IPS DF 4.7 (cell line): ENCODE measurements around the gene WNT2B.

Experiments
- DNase-seq: peaks from one replicate; pipeline ENCODE4 v3.0.0-alpha.2; 2013; ENCODE audit warnings: low spot score; ENCODE audit errors: extremely low read depth

Gene WNT2B

DNA sequence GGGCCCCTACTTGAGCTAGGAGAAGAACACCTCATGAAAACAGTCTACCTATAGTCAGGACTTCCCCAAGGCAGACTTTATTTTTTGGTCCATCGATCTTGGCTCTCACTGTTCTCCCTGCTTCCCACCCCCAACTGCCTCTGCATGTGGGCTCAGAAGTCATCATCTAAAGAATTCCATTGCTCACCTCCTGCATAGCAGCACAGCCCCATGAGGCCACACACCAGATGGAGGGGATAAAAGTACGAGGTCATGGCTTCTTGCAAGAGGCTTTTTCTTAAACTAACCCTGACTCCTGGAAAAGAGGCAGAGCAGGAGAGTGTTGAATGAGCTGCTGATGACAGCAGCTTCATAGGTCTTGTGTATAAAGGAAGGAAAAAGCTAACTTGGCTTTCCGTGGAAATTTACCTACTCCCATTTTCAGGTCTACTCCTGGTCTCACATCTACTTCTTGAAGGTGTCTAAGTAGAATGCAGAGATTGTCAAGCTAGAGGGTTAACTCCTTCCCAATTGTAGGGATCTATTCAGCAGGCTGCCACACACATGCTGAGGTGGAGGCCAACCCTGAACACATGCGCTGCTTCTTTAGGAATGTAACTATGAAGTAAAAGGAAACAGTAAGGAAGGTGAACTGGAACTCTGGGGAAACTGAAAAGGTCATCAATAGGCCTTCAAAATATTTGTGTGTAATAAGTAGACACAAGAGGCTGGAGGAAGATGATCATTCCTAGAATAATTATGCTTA, 18.7 kb downstream of the WNT2B start:
- DNase-seq: no peak

DNA sequence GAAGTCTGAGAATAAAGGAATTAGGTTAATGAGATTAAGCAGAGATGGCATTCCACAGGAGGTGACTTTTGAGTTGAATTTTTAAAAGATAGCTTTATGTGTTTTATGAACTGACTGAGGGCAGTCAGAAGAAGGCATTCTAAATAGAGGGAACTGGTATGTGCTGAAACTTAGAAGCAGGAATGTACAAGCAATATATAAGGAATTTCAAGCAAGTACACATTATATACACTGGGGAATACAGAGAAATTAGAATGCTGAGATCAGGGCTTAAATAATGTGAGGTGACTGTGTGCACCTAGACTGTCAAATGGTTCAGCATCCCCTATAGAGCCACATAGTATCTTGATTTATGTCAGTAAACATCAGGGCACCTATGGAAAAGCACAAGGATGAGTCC, 19.3 kb downstream of the WNT2B start:
- no peak for DNase-seq

DNA sequence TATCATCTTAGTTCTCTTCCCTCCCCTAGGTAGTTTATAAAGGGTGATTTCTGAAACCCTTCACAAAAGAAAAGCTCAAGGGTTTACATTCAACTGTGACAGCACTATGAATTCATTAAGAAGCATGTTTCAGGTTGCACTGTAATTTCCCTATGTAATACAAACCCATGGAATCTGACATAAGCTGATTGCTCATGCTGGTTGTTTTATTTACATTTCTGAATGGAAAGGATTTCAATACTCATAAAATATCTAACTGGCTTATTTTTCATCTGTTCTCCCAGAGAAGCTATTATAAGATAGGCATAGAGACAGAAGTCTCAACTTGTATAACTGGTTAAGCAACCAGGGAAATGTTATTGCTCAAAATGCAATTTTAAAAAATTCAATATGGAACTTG, 20.5 kb downstream of the WNT2B start:
- DNase-seq: no peak

DNA sequence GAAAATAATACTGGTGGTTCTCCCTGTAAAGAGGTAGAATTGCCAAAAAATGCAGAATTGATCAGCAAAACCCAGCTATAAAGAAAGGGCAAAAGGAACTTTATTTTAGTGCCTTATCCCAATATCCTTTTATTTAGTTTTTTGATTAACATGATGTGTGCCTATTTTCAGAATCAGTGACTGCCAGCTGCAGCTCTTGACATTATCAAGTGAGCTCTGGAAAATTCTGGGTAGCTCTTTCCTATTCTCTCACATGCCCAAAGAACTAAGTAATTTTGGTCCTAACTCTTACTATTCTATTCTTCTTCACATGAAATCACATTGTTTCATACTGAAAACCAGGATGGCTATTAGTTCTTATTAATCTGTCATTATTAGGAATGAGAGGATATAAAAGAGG, 22.1 kb downstream of the WNT2B start:
- DNase-seq: no peak

DNA sequence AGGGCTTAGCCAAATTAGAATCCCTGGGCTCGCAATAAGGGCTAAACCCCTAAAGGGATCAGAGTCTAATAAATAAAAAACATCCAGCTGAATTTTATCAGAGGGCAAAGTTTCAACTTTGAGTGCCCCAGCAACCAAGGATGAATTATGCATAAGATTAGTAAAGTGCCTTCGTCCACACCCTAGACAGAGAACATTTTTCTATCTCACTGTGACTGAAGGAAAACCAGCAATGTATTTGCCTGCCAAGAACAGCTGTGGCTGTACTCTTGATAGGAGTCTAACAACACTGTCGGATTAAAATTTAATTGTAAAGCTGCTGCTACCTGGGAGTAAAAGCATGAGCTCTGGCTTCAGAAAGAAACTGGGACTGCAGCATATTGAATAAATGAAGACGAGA, 23.3 kb downstream of the WNT2B start:
- DNase-seq: no peak

DNA sequence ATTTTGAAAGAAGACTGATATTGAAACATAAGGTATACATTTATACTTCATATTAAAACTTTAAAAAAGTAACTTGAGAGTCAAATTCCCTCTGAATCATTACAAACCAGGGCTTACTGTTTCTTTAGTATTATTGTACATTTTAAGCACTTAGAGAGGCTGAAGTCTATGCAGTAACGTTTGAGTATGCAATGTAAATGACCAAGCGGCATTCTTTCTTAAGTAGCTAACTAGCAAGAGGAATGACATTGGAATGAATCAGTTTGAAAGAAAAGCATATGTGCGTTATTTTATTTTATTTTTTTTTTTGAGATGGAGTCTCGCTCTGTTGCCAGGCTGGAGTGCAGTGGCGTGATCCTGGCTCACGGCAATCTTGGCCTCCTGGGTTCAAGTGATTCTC, 24.3 kb downstream of the WNT2B start:
- DNase-seq: no peak

DNA sequence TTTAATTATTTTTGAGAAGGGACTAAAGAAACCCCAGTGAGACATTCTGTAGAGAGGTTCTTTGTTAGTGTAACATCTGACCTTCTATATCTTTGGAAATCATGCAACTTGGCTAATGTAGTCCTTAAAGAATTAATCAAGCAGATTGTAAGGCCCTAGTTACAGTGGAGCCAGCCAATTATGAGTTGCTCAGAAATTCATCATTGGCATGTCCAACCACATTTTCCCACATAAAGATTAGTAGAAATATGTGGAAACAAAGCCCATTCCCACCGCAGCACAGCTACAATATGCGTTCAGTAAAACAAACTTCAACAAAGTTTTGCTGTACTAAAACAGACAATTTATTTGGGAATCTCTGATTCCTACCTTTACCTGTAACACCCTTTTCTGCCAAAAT, 27.8 kb downstream of the WNT2B start:
- DNase-seq: no peak

DNA sequence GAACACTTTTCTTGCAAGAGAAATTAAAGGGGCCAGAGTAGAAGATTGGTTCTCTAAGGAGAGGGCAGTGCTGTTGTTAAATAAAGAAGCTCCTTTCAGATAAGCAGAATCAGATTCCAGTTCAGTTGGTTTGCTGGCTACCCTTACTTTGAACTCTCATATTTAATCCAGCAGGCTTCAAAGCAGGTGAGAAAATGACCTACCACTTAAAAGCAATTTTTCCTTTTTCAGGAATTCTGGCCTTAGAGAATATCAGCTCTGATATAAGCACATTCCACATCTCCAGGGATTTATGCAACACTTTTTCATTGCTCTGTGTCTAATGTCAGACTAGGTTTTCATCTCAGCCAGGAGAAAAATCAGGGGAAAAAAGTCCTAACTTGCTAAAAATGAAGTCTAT, 28.7 kb downstream of the WNT2B start:
- no peak for DNase-seq

DNA sequence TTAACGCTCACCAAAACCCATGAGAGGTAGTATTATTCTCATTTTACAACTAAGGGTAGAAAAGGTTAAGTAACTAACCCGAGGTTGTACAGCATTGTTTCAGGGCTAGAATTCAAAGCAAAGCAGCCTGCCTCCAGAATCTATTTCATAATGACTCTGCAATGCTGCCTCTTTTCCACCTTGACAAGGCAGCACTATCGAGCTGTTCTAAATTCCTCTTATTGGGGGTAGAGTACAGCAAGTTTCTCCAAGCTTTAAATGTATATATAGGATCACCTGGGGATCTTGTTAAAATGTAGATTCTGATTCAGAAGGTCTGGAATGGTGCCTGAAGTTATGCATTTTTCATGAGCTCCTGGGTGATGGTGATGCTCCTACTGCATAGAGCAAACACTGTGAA, 30.1 kb downstream of the WNT2B start:
- no peak for DNase-seq

DNA sequence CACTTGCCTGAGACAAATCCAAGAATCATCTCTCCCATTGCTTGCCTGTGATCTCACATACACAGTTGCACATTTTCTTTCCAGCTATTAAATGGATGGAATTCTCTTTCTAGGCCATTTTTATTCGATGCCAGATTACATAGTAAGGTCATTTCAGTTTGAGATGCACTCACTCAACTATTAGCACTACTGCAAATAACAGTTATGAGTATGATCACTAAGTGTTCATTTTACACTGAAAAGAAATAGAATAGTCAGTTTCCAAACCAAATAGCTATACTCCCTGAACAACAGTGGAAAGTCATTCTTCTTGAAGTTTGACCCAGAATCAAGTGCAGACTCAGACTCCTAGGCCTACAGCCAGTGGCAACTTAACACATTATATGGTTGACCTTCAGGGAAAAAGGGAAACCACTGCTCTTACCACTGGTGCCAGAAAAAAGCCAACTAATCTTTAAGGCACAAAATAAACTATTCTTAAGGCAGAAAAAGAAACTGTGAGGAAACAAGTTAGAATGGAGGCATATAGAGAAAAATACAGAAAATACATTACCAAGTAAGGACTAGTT, 31.5 kb downstream of the WNT2B start:
- no peak for DNase-seq

DNA sequence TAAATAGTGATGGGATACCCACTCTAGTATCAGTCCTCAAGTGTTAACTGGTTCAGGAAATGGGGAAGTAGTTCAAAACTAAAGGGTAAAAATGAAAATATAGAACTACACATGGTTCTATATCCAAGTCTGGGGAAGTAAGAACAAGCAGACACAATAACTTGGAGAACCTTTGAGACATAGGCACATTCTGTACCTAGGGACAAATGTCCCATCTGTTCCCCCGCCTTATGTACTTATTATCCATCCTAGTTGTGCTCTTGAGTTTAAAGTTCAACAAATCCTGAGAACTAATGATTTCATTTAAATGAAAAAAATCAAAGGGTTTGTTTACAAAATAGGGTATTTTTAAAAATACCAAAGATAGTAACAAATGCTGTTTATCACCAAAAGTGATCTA, 32.5 kb downstream of the WNT2B start:
- DNase-seq: no peak

DNA sequence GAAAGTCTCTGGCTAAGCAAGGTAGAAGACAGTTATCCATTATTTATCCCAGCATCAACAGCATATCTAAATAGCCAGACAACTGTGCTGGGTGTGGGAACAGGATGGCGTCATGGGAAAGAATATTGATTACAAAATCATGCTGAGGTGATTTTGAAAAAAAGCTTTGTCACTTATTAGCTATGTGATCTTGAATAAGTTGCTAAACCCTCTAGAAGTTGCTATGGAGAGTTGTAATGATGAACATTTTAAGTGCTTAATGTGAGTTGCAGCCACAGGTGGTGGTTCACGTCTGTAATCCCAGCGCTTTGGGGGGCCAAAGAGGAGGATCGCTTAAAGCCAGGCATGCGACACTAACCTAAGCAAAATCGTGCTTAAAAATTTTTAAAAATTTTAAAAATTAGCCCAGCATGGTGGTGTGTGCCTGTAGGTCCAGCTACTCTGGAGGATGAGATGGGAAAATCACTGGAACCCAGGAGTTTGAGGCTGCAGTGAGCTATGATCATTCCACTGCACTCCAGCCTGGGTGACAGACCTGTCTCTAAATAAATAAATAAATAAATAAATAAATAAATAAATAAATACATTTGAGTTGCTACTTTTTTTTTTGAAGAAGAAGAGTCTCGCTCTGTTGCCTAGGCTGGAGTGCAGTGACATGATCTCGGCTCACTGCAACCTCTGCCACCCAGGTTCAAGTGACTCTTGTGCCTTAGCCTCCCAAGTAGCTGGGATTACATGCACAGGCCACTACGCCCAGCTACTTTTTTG, 33.6 kb downstream of the WNT2B start:
- DNase-seq: no peak

DNA sequence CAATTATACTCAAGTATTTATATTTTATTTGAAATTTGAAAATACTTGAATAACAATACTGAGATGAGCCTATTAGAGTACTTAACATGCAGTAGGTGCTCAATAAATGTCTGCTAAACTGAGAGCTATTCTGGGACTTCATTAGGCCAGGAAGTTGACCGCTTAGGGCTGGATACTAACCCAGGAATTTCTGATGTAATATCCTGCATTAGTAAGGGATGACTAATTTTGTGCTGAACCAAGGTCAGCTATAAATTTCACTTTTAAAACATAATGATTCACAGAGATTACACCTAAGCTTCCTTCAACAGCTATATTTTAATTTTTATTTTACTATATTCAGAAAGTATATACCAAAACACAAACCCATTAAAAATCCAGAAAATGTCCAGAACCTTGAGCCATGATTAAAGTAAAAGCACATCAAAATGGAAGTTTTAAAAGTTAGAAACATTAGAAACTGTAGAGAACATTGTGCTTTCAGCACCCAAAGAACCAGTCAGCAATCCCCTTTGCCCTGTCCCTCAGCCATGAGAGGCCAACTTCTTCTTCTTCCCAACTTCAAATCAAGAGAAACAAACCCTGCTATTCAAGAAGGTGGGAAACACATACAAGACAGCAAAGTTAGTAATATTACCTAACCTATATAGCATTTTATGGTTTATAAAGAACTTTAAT, 35.4 kb downstream of the WNT2B start:
- no peak for DNase-seq

DNA sequence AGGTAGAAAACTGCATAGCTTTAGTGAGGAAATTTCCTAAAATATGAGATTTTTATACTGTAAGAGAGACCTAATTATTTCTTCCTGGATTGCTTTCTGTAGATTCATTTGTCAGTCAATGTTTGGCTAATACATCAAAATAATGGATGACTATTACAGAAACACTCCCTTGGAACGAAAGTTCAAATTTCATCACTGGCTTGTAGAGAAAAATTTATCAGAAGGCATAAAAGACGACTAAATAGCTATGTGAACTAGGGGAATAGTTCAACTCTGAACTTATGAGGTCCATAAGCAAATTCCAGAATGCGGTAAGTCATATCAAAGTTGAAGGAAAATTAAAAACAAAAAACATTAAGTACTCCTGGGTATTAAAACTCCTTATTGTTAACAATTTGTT, 36.0 kb downstream of the WNT2B start:
- no peak for DNase-seq

DNA sequence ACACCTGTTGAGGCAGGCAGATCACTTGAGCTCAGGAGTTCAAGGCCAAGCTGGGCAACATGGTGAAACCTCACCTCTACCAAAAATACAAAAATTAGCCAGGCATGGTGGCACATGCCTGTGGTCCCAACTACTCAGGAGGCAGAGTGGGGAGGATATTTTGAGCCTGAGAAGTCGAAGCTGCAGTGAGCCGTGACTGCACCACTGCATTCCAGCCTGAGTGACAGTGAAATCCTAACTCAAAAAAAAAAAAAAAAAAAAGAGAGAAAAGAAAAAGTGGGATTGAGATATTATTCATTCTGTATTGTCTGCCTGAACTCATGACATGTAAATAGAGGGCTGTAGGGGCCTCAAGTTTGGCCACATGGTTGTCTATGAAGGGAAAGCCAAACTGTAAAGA, 37.3 kb downstream of the WNT2B start:
- no peak for DNase-seq

DNA sequence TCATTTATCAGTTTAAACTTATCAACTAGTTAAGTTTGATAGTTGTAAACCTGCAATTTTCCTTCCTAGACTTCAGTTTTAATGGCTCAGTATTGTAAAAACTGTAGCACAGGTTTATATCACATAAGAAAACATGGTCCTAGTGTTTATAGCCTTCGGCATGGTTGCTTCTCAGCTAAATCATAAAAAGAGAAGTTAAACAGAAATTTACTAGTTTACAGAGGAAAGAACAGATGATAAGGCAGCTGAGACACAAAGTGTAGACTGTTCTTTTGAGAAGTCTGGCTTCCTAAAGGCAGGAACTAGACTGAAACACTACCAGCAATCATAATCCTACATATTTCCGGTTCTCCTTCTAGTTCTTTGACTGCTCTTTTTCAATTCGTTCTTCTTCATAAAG, 39.8 kb downstream of the WNT2B start:
- no peak for DNase-seq

DNA sequence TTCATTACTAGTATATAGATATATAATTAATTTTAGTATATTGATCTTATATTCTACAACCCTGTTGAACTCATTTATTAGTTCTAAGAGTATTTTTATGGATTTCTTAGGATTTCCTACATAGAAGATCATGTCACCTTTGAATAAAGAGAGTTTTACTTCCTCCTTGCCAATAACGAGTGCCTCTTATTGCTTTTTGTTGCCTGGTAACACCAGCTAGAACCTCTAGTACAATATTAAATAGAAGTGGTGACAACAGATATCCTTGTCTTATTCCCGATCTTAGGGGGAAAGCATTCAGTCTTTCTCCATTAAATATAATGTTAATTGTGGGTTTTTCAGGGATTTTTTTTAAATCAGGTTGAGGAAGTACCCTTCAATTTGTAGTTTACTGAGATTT, 40.8 kb downstream of the WNT2B start:
- no peak for DNase-seq

DNA sequence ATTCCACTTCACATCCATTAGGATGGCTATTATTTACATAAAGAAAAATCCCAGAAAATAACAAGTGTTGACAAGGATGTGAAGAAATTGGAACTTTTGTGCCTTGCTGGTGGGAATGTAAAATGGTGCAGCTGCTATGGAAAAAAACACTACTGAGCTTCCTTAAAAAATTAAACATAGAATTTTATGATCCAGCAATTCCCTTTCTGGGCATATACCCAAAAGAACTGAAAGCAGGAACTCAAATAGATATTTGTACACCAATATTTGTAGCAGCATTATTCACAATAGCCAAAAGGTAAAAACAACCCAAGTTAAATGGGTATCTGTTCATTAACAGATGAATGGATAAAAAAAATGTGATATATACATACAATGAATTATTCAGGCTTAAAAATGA, 45.6 kb downstream of the WNT2B start:
- DNase-seq: no peak

DNA sequence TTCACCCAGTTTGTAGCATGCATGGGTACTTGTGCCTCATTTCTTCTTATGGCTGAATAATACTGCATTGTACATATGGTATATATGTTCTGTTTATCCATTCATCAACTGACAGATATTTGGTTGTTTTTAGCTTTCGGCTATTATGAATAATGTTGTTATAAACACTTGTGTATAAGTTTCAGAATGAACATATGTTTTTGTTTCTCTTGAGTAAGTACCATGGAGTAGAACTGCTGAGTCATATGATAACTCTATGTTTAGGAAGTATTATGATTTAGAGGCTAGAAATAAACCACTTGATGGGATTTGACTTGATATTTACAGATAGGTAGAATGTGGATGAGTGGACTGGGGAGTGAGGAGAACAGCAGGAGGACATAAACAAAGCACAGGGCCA, 48.6 kb downstream of the WNT2B start:
- no peak for DNase-seq

DNA sequence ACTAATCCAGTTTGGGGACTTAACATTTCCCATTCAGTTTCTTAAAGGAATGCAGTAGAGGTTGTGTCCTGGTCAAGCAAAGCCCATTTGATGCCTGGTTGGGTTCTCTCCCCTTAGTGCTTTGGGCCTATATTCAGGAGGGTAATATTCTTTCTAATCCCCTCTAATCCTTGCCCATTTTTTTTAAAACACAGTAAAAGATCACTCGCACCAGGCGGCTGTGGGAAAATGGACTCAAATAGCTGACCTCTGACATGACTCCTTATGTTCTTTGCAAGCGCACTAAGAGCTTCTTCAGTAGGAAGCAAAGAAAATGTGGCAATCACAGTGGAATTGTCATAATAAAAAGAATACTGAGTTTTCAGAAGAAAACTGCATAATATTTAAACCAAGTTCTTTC, 49.9 kb downstream of the WNT2B start:
- DNase-seq: no peak

DNA sequence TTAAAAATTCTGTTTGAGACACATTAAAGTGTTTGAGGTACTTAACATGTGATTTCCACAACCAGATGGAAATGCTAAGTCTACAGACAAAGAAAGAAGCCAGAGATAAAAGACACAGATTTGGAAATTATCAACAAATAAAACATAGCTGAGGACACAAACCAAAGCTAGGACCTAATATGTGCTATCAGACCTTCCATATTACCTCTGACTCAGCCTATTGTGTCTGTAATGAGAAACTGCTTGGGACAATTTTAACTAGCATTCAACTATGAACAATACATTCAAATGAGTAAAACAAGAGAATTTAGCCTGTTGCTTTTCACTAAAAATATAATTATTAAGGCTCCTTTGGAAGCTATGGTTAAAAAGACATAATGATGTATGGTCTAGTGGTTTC, 54.6 kb downstream of the WNT2B start:
- no peak for DNase-seq

DNA sequence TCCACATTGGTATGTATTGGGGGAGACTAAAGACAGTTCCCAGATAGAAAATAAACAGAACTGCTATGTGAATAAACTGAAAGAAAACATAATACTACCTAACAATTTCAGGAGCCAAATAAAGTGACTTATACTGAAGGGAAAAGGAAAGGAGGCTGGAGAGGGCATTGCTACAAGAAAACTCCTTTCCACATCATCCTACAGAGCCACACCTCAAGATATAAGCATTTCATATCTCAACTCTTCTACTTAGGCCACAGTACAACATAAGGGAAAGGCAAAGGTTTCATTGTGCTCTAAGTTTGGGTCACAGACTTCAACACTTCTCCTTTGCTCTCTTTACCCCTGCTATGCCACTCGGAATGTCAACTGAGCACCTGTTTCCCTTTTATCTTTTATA, 55.3 kb downstream of the WNT2B start:
- DNase-seq: no peak
